Medulla oblongata (tissue), 1 donor: ENCODE results near the gene CIB4.
A peak's percentile ranks its signal among the peaks of the same experiment; 100 is the strongest.

Experiments used
- DNase-seq: peaks from one replicate; pipeline ENCODE4 v3.0.0-alpha.2; 2015; ENCODE audit errors: extremely low spot score

The CIB4 gene

DNA sequence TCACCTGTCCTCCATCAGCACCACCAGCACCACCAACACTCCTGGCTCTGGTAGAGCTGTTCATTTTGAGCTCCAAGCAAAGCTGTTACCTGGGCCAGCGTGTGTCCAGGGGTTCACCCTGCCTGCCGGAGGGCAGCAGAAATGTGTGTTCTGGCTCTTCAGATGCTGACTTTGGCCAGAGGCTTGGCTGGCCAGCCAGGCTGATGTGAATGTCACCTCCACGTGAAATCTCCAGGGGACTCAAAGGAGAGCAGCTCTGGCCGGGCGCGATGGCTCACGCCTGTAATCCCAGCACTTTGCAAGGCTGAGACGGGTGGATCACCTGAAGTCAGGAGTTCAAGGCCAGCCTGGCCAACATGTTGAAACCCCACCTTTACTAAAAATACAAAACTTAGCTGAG, 33.5 kb downstream of the CIB4 start:
- no peak for DNase-seq

- no peak for DNase-seq
Measured at GRCh38 chr2:26606847-26607190, 34.3 kb downstream of the CIB4 start.

DNA sequence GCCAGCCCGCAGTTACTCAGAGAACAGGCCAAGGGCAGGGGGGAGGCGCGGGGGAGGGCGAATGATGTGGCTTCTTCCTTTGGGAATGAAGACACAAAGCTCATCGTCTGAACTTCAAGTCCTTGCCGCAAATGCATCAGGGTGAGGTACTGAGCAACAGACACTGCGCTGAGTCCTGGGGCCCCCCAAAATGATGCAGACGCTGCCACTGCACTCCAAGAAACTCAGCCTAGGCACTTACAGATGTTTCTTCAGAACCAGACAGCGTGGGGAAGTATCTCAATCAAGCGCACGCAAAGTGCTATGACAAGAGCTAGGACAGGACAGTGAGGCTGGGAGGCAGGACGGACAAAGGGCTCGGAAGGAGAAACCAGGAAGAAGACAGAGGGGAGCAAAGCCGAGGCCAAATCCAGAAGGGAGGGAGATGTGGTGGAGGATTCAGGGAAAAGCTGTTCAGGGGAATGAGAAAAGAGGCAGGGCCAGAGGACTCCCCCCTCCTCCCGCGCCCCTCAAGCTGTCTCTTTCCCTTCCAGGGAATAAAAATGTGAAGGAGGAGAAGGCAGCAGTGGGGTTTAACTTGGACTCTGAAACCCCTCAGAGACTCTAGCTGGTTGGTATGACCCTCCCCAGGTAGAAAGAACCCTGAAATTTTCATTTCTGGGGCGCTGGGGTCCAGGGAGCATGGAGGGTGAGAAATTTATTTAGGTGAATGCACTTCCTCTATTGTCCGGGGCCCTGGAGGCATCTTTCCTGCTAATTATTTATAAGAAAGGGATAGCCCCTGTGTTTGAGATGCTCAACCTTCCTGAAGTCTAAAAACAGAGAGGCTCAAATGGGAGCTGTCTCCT, 34.9 kb downstream of the CIB4 start:
- no peak for DNase-seq

DNA sequence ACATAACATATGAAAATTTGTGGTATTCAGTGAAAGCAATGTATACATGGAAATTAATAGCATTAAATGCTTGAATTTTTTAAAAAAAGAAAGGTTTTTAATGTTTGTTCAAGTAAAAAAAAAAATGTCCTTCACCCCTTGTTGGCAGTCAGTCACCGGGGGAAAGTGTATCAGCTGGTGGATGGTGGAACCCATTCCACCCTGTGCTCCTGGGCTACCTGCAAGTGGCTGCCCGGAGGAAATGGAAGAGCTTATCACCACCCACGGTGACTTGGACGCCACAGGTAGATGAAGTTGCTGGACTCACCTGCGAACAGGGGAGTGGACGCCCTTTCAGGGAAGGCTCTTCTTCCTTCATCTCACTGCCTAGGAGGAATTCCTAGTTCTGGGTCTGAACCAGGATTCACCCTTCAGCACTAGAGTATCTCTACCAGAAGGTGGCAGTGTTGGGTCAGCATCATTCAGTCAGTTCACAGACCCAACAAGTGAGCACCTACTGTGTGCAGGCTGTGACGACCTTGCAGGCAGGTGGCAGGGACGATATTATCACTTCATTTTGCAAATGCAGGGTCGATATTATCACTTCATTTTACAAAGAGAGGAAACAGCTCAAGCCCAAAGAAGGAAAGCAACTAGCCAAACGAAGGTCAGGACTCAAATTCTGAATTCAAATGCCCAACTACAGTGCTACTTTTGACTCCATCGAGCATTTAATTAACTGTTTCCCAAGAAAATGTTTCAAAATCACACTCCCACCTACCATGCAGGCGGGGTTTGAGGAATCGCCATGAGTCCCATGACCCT, 35.8 kb downstream of the CIB4 start:
- DNase-seq = peak; percentile 78

- no peak for DNase-seq
Measured at GRCh38 chr2:26602575-26602974, 38.6 kb downstream of the CIB4 start.

DNA sequence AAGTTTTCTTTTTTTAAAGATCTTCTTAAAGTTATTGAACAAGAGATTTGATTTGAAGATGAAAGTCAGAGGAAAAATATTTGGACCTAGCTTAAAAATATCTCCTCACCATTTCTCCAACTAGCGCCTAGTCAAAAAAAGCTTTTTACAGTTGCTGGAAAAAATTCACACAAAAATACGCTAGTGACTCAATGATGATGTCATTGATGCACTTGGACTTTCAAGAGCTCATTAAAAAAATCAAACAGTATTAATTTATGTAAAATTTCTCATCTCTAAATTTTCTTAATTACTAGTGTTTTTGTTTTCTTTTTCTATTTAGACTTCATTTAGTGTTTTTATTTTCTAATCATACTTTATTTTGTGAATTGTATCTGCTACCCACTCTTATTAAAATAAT, 41.8 kb downstream of the CIB4 start:
- DNase-seq = no peak

DNA sequence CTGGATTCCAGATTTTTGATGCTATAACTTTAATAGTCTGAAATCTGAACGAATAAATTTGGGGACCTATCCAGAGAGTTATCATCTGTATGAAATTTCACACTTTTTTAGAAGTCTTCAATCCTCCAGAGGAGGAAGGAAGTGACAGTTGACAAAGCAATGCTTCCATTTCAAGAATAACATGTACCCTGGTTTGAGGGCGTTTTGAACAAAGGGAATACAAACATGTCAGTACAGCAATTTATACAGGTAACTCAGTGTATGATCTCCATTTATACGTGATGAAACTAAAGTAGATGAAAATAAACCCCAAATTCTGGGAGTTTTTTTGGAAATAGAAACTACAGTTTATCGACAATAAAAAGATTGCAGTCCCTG, 42.2 kb downstream of the CIB4 start:
- DNase-seq = no peak

- DNase-seq = no peak
Measured at GRCh38 chr2:26598336-26598995, 42.7 kb downstream of the CIB4 start.

DNA sequence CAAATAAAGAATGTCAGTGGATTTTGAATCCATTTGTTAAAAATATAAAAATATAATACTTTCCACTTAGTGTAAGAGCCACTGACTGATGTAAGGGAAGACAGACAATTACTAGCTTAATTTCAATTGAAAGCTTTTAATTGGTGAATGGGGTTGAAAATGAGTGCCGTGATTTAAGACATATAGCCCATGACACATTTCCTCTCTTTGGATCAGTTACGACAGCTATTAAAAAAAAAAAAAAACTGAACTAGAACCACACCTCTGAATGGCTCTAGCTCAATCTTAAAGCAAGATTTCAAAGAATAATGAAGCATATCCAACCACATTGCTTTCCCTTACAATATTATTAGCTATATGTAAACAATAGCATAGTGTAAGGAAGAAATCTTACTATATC, 44.0 kb downstream of the CIB4 start:
- DNase-seq = no peak

GRCh38 chr2:26595146-26595545, 46.0 kb downstream of the CIB4 start:
- no peak for DNase-seq

- no peak for DNase-seq
Measured at GRCh38 chr2:26591619-26592505, 49.3 kb downstream of the CIB4 start.

- no peak for DNase-seq
Measured at GRCh38 chr2:26590980-26591618, 50.1 kb downstream of the CIB4 start.

DNA sequence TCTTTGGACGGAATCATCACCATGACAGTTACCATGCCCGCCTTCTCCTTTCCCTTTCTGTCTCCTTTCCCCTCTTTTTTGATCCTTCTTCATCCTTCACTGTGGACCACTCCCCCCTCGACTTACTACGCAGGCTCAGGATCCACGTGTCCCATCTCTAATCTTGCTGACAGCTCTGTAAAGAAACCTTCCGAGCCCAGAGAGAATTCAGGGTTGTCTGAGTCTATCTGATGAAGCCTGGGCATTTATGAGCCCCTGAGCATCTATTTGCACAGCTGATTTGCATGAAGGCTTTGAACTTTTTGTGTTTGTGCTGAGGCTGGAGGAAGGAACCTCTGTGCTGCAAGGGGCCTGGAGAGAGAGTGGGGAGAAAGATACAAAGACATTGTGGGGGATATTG, 50.7 kb downstream of the CIB4 start:
- DNase-seq = no peak

DNA sequence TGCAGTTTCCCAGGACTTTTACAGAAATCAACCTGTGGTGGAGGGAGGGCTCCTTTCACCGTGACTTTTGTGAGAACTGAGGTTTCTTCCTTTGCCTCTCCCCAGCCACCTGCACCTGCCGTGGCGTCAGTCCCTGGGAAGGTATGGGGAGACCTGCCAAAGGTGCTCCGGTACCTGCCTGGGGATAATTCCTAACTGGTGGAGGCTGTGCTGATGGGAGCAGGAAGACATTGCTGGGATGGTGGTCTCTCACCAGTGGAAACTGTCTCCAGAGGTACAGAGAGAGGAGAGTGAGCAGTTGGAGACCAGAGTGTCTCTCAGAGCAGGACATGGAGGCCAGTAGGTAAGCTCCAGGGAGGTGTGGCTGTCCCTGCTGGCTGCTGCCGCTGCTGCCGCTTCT, 52.6 kb downstream of the CIB4 start:
- no peak for DNase-seq

DNA sequence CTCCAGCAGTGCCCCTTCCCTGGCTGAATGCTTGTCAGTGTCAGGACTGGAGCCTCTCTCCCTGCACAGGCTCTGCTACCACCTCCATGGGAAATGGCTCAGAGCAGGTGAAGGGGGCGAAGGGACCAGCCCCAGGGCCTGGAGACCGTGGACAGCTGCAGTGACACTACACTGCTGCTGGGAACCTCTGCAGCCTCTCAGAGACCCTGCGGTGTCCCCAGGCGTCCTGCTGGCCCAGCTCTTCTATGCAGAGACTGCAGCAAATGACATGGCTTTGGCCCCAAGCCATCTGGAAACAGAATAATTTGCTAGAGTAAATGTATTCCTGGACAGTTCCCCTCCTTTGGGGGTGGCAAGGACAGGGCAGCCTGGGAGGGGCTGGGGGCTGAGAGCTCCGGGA, 53.2 kb downstream of the CIB4 start:
- DNase-seq = no peak

- no peak for DNase-seq
Measured at GRCh38 chr2:26585966-26586365, 55.2 kb downstream of the CIB4 start.

DNA sequence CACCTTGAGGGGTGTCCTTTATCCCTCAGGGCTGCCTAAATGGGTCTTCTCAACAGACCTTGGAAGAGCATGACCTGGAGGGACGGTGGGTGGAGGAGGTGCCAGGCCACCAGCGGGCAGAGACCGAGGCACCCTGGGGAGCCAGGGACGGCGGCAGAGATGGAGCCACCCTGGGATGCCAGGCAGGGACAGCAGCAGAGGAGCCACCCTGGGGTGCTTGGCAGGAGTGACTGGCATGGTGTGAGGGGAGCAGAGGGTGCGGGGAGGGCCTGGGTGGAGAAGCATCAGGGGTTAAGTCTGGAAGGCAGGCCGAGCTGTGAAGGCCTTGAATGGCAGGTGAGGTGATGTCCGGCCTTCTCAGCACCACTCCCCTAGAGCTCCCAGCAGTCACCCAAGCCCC, 56.1 kb downstream of the CIB4 start:
- DNase-seq = no peak

DNA sequence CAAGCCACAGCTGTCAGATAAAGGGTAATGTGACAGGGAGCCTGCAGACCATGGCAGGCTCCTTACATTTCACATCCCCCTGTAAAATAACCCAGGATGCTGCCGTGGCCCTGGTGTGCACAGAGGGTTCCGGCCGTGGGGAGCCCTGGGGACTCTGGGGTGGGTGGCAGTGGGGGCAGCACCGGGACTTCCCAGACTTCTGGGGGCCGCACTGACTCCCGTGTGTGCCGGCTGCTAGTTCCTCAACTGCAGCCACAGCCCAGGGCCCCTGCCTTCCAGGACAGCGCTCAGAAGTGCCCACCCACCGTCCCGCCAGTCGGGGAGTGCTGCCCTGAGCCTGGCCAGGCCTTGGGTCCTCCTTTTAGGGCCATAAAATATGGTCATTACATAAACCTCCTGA, 56.5 kb downstream of the CIB4 start:
- DNase-seq = no peak

GRCh38 chr2:26584191-26584590, 57.0 kb downstream of the CIB4 start:
- DNase-seq = no peak

DNA sequence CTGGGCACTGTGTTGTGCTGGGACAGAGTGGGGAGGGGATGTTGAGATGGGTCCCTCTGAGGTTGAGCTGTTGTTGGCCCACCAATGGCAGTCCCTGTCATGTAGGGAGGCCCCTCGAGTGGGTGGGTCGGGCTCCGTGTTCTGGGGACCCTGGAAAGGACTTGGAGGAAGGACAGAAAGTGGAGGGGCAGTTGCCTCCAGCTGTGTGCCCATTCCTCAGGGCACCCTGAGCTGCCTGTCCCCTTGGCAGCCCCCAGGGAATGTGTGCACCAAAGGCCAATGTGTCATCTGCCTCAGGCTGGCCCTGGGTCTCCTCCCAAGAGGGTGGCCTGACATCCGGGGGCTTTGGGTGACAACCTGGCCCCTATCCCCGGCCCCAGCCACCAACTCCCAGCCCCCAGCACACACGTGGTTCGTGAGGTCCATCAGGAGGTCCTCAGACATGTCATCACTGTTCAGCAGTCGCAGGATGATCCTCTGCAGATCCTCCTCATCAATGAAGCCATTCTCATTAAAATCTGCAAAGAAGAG, 57.7 kb downstream of the CIB4 start:
- no peak for DNase-seq

- DNase-seq = no peak
Measured at GRCh38 chr2:26582890-26583289, 58.3 kb downstream of the CIB4 start.
